ENCODE data around the gene ZBTB8A. TPM values are rescaled to one million over a fixed set of nuclear protein-coding genes. Genes with fewer than 3 reads are reported as not detected.
A peak's percentile ranks its signal among the peaks of the same experiment; 100 is the strongest.

The ZBTB8A gene
- polyA plus RNA-seq, 3 donors, result 0.08 TPM; not detected in 2

DNA sequence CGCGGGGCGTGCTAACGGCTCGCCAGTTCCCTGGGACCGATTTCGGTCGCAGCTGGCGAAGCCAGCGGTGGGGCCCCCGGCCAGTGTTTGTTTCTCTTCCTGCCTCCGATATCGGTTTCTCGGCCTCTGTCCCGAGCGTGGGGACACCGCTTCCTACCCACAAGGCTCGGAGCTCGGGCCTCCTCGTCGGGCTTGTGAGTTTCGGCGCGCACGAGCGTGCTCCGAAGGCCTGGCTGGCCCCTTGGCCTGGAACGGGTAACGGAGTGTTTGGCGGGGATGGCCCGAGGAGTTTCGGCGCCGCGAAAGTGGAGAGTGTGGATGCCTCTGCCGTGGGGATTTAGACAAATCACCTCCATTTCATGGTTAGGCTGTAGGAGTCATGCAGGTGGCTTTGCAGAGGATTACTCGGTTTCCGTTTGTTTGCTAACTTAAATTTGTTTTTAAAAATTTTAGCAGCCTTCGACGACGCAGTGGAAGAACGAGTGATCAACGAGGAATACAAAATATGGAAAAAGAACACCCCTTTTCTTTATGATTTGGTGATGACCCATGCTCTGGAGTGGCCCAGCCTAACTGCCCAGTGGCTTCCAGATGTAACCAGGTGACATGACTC lies 112.3 kb downstream of the ZBTB8A start:
- Histone ChIP-seq H3K9ac (ENCODE audit: insufficient read depth, low read length, poor library complexity, severe bottlenecking) (peak overlapping the region; percentile 91), H3K9me3 (replicated peaks in 1 of 2; ENCODE audit: control insufficient read depth in 1 of 2, insufficient read depth in 1 of 2, low read length in 2 of 2) (no peaks in the 10 kb centered on the region), H3K4me1 (ENCODE audit: control insufficient read depth in 1 of 2, insufficient read depth in 2 of 2, low read length in 2 of 2) (peaks cover 34 to 41% of the 10 kb centered on the region in 2 donors), H3K4me3 (replicated peaks in 1 of 3; ENCODE audit: low read depth in 2 of 3, low read length in 3 of 3) (peak overlapping the region; percentile 57 to 91 (median 76)), H3K4me2 (replicated peaks; ENCODE audit: extremely low read depth, low read length, poor library complexity, severe bottlenecking) (peak overlapping the region; percentile 84), H3K27ac (ENCODE audit: low read depth in 1 of 2, low read length in 2 of 2) (peak overlapping the region; percentile 93 to 98), H3K79me2 (ENCODE audit: insufficient read depth, low read length) (peaks cover 90% of the 10 kb centered on the region), H3K36me3 (replicated peaks in 1 of 2; ENCODE audit: control insufficient read depth in 1 of 2, insufficient read depth in 2 of 2, low read length in 2 of 2) (peaks cover 29 to 47% of the 10 kb centered on the region in 2 donors), H2AFZ (ENCODE audit: insufficient read depth, low read depth, low read length, poor library complexity, severe bottlenecking) (peak overlapping the region; percentile 97), H3K27me3 (ENCODE audit: control insufficient read depth in 2 of 2, insufficient read depth in 2 of 2, low read length in 2 of 2) (no peaks in the 10 kb centered on the region), H4K20me1 (ENCODE audit: insufficient read depth, low read length) (peaks cover 31% of the 10 kb centered on the region)
- no peaks in the 10 kb centered on the region for H3K27me3 Mint-ChIP-seq (ENCODE audit: low read depth in 3 of 3)
- under 1% methylated on average over 40 of the region's 43 CpGs for WGBS (ENCODE audit: insufficient coverage)
- H3K9me3 Mint-ChIP-seq, result peaks cover 0 to 3% (median 0%) of the 10 kb centered on the region in 7 donors
- intact Hi-C loops (cut with micrococcal nuclease), result loop anchor here in 1 of 2 donors (5.0 kb wide), 1 partner anchor 166 kb away; the partner anchor contains the start of genes S100PBP and YARS1
- TF ChIP-seq, protein P1, sequence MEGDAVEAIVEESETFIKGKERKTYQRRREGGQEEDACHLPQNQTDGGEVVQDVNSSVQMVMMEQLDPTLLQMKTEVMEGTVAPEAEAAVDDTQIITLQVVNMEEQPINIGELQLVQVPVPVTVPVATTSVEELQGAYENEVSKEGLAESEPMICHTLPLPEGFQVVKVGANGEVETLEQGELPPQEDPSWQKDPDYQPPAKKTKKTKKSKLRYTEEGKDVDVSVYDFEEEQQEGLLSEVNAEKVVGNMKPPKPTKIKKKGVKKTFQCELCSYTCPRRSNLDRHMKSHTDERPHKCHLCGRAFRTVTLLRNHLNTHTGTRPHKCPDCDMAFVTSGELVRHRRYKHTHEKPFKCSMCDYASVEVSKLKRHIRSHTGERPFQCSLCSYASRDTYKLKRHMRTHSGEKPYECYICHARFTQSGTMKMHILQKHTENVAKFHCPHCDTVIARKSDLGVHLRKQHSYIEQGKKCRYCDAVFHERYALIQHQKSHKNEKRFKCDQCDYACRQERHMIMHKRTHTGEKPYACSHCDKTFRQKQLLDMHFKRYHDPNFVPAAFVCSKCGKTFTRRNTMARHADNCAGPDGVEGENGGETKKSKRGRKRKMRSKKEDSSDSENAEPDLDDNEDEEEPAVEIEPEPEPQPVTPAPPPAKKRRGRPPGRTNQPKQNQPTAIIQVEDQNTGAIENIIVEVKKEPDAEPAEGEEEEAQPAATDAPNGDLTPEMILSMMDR (IDR thresholded peaks at IDR 0.05), result no peak
- DNase-seq, result no peak
- peaks cover 42% of the 10 kb centered on the region for H3K4me1 Mint-ChIP-seq
- H3K4me3 Mint-ChIP-seq, result peak overlapping the region; percentile 90 to 92
- H3K36me3 Mint-ChIP-seq, result peaks cover 33 to 52% of the 10 kb centered on the region in 2 donors
- peak overlapping the region; percentile 94 to 100 (median 100) for H3K27ac Mint-ChIP-seq

DNA sequence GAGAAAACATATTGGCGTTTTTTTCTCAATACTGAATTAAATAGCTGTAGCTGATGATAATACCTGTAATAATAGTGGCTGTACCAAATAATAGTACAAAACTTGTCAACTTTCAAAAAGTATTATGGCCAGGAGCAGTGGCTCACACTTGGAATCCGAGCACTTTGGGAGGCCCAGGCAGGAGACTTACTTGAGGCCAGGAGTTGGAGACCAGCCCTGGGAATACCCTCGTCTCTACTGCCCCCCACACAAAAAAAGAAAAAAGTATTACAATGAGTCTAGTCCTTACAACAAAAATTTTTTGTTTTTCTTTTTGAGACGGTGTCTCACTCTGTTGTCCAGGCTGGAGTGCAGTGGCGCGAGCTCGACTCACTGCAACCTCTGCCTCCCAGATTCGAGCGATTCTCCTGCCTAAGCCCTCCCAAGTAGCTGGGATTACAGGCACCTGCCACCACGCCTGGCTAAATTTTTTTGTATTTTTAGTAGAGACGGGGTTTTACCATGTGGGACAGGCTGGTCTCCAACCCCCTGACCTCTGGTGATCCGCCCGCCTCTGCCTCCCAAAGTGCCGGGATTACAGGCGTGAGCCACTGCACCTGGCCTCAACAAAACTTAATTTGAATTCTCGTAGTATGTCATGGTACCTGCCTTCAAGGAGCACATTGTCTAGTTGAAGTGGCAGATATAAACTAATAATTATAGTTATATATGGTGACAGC lies 113.2 kb downstream of the ZBTB8A start:
- H3K27ac Mint-ChIP-seq, result peak overlapping the region; percentile 19 to 100 (median 99)
- TF ChIP-seq, protein P1 (IDR thresholded peaks at IDR 0.05), result no peak
- H4K20me1 ChIP-seq (ENCODE audit: insufficient read depth, low read length), result peaks cover 39% of the 10 kb centered on the region

More for the DNA sequence above, 113.2 kb downstream of the ZBTB8A start:
- Histone ChIP-seq H3K4me3 (replicated peaks in 1 of 3; ENCODE audit: low read depth in 2 of 3, low read length in 3 of 3) (peak overlapping the region in 1 of 3 experiments; percentile 91), H3K27me3 (ENCODE audit: control insufficient read depth in 2 of 2, insufficient read depth in 2 of 2, low read length in 2 of 2) (no peaks in the 10 kb centered on the region), H3K36me3 (replicated peaks in 1 of 2; ENCODE audit: control insufficient read depth in 1 of 2, insufficient read depth in 2 of 2, low read length in 2 of 2) (peaks cover 37 to 55% of the 10 kb centered on the region in 2 donors), H3K4me2 (replicated peaks; ENCODE audit: extremely low read depth, low read length, poor library complexity, severe bottlenecking) (peak overlapping the region; percentile 84), H3K4me1 (ENCODE audit: control insufficient read depth in 1 of 2, insufficient read depth in 2 of 2, low read length in 2 of 2) (peaks cover 34 to 41% of the 10 kb centered on the region in 2 donors), H3K9ac (ENCODE audit: insufficient read depth, low read length, poor library complexity, severe bottlenecking) (peak overlapping the region; percentile 91), H2AFZ (ENCODE audit: insufficient read depth, low read depth, low read length, poor library complexity, severe bottlenecking) (peak overlapping the region; percentile 97), H3K9me3 (replicated peaks in 1 of 2; ENCODE audit: control insufficient read depth in 1 of 2, insufficient read depth in 1 of 2, low read length in 2 of 2) (no peaks in the 10 kb centered on the region), H3K27ac (ENCODE audit: low read depth in 1 of 2, low read length in 2 of 2) (peak overlapping the region in 1 of 2 donors; percentile 98), H3K79me2 (ENCODE audit: insufficient read depth, low read length) (peaks cover 90% of the 10 kb centered on the region)
- Mint-ChIP-seq H3K27me3 (ENCODE audit: low read depth in 3 of 3) (no peaks in the 10 kb centered on the region), H3K36me3 (peaks cover 41 to 55% of the 10 kb centered on the region in 2 donors), H3K4me1 (peaks cover 42% of the 10 kb centered on the region), H3K9me3 (peaks cover 0 to 3% (median 0%) of the 10 kb centered on the region in 7 donors), H3K4me3 (peak overlapping the region; percentile 90 to 92)
- intact Hi-C loops (cut with micrococcal nuclease), result loop anchor here in 1 of 2 donors (5.0 kb wide), 1 partner anchor 165 kb away; the partner anchor contains the start of genes S100PBP and YARS1
- no peak for DNase-seq
- 93% methylated on average over 6 of the region's 16 CpGs for WGBS (ENCODE audit: insufficient coverage)
